ENCODE data around the gene CERS4. TPM values are rescaled to one million over a fixed set of nuclear protein-coding genes. Genes with fewer than 3 reads are reported as not detected.
"Not testable (repeated sequence)": the region's sequence is repeated elsewhere in the genome, so short reads cannot be mapped to it uniquely, and the experiment has no call there.

The CERS4 gene, protein sequence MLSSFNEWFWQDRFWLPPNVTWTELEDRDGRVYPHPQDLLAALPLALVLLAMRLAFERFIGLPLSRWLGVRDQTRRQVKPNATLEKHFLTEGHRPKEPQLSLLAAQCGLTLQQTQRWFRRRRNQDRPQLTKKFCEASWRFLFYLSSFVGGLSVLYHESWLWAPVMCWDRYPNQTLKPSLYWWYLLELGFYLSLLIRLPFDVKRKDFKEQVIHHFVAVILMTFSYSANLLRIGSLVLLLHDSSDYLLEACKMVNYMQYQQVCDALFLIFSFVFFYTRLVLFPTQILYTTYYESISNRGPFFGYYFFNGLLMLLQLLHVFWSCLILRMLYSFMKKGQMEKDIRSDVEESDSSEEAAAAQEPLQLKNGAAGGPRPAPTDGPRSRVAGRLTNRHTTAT
- polyA plus RNA-seq (ENCODE audit: insufficient read length), result 17.6 TPM

DNA sequence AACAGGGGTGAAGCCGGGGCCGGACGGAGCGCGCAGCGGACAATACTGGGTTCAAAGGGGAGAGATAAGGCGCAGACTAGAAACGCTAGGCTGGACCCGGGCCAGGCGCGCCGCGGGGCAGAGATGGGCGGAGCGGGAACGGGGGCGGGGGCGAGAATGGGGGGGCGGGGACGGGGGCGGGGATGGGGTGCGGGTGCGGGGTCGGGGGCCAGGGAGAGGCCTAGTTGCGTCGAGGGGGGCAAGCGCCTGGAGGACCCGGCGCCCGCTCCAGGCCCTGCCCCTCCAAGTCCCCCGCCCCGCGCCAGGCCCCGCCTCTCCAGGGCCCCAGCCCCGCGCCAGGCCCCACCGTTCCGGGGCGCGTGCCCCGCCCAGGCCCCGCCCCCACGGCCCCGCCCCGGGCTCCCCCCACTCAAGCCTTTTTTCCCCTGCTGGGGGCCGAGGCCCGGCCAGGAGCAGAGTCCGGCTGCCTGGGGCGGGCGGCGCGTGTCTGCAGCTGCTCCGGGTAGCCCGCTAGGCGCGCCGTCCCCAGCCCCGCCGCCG is at the start of gene CERS4:
Gene CERS4, plus strand, starts transcription at position 449 of the 540 bp plus-strand sequence. CDS start 41,707 bp downstream, outside the sequence.
- peak; percentile 69 for DNase-seq

DNA sequence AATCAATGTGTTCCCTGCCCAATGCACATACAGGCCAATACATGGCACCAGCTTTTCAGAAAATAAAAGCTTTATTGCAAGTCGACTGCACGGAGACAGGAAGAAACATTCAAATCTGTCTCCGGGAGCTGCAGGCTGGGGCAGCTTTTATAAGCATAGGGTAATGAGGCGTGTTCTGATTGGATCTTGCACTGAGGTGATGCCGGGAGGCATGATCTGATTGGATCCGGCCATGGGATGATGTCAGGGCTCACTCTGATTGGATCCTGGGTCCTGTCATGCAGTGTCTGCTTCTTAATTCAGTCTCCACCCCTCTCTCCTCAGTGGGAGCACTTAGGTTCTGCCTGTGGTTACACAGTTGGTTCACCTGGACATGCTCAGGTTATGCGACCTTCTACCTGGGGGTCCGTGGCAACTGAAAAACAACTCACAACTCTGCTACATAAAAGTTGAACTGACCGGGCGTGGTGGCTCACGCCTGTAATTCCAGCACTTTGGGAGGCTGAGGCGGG is 48.0 kb upstream of the CERS4 start:
- no peak for DNase-seq

DNA sequence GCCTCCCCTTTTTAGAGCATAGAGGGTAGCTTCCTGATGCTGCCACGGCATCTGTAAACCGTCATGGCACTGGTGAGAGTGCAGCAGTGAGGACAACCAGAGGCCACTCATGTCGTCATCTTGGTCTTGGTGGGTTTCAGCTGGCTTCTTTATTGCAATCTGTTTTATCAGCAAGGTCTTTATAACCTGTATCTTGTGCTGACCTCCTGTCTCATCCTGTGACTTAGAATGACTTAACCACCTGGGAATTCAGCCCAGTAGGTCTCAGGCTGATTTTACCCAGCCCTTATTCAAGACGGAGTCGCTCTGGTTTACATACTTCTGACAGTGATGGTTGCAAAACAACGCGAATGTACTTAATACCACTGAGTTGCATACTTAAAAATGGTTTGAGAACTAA is 45.4 kb upstream of the CERS4 start:
- DNase-seq, result no peak

DNA sequence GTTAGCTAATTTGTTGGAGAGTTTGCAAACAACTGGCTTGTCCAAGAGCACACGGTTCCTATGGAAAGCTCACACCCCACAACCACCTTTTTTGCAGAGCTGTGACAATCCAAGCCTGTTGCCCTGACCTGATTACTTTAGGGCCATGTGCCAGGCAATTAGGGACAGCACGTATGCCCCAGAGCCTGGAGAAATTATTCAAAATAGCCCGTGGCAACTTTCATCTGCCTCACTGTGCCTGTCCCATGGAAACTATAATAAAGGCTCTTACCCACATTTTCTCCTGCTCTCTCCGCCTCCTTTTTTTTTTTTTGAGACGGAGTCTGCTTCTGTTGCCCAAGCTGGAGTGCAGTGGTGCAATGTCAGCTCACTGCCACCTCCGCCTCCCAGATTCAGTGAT is 41.2 kb upstream of the CERS4 start:
- DNase-seq, result no peak

DNA sequence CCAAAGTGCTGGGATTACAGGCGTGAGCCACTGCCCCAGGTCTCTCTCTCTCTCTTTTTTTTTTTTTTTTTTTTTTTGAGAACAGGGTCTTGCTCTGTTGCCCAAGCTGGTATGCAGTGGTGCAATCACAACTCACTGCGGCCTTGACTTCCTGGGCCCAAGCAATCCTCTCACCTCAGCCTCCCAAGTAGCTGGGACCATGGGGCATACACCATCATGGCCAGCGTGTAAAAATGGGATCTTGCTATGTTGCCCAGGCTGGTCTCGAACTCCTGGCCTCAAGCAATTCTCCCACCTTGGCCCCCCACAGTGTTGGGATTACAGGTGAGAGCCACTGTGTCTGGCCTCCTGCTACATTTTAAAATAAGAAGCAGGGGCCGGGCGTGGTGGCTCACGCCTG is 40.6 kb upstream of the CERS4 start:
- no peak for DNase-seq

DNA sequence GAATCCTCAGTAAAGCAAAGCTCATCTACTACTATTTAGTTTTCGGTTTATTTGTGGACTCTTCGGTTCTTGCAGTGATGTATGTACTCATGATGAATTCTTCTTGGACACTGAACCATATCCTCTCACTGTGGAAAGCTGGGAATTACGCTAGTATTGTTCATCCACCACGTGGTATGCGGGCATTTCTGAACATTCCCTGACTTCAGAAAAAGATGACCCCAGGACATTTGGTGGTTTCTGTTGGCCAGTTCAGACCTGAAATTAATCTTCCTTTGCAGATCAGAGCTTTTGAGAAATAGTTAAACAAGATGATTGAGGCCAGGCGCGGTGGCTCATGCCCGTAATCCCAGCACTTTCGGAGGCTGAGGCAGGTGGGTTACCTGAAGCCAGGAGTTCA is 34.5 kb upstream of the CERS4 start:
- DNase-seq, result no peak

DNA sequence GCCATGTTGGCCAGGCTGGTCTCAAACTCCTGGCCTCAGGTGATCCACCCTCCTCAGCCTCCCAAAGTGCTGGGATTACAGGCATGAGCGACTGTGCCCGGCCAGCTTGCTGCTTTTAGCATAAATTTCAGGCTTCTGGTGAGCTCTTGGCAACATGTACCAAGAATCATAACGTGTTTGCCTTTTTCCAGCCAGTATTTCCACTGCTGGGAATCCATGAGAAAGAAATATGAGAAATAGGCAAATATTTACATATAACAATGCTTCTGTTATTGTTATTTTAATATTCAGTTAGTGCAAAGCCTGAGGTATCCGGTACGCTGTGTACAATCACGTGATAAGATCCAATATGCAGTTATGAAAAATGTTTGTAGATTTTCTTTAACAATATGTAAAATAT is 29.2 kb upstream of the CERS4 start:
- DNase-seq, result no peak

DNA sequence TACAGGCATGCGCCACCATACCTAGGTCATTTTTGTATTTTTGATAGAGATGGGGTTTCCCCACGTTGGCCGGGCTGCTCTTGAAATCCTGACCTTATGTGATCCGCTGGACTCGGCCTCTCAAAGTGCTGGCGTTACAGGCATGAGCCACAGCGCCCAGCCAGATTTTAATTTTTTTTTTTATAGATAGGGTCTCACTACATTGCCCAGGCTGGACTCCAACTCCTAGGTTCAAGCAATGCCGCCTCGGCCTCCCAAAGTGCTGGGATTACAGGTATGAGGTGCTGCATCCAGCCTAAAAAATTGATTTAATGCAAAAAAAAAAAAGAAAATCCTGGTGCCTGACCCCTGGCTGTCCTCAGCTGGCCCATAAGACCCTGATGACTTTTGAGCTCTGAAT is 24.9 kb upstream of the CERS4 start:
- no peak for DNase-seq

DNA sequence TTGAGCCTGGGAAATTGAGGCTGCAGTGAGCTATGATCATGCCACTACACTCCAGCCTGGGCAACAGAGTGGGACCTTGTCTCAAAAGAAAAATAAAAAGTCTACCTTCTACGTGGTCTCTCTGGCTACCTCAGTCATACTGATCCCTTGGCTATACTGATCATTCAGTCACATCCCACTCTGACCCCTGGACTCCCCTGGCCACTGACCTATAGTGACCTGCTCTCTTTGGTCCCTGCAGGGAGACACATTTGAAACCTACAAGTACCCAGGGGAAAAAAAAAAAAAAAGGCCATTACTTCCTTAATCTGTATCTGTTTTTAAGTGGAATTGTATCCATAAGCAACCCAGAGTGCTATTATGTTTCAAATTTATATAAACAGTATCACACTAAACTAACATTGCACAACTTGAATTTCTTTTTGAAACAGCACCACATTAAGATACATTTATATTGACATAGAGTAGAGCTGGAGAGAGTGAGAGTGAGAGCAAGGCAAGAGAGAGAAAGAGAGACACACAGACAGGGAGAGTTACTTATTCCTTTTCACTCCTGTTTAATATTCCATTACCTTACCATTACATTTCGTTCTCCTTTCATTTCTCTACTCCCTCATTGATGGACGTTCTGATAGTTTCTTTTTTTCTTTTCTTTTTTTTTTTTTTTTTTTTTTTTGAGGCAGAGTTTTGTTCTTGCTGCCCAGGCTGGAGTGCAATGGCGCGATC is 23.7 kb upstream of the CERS4 start:
- no peak for DNase-seq

DNA sequence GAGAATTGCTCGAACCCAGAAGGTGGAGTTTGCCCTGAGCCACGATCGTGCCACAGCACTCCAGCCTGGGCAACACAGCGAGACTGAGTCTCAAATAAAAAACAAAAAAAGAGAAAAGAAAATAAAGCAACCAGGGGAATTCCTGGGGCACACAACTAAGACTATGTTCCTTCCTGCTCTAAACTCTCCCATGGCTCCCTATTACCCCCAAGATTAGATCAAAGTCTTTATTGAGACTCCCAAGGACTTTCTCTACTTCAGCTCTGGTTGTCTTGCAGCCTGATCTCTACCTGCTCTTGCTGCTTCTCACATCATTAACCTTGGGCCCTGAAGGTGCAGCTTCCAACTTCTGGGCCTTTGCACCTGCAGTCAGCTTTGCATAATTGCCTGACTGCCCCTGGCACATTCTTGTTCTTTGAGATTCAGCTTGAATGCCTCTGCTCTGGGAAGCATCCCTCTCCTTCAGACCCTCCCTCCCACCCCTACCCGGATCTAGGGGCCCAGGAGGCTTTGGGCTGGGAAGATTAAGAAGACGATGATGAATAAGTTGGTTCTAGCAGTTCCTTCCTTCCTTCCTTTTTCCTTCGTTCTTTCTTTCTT is 16.8 kb upstream of the CERS4 start:
- no peak for DNase-seq

DNA sequence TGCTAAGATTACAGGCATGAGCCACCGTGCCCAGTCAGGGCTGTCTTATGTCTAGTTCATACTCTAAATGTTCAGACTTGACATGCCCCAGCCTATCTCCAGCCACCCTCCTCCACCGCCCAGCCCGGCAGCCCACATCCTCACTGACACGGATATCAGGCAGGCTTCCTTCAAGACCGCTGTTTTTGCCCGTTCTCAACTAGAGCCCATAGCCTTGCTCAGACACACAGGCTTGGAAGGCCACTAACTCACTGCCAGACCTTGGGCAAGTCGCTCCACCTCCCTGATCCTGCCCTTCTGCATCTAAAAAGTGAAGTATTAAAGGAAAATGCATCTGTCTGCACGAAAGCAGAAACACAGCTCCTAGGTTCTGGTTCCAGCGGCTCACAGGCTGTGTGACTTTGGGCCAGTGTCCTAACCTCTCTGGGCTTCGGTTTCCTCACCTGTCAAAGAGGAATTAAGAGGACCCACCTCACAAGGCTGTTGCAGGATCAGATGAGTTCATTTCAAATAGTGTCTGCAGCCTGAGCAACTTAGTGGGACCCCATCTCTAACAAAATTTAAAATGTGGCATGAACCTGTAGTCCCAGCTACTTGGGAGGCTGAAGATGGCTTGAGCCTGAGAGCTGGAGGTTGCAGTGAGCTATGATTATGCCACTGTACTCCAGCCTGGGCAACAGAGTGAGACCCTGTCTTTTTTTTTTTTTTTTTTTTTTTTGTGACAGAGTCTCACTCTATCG is 14.5 kb upstream of the CERS4 start:
- DNase-seq, result no peak

DNA sequence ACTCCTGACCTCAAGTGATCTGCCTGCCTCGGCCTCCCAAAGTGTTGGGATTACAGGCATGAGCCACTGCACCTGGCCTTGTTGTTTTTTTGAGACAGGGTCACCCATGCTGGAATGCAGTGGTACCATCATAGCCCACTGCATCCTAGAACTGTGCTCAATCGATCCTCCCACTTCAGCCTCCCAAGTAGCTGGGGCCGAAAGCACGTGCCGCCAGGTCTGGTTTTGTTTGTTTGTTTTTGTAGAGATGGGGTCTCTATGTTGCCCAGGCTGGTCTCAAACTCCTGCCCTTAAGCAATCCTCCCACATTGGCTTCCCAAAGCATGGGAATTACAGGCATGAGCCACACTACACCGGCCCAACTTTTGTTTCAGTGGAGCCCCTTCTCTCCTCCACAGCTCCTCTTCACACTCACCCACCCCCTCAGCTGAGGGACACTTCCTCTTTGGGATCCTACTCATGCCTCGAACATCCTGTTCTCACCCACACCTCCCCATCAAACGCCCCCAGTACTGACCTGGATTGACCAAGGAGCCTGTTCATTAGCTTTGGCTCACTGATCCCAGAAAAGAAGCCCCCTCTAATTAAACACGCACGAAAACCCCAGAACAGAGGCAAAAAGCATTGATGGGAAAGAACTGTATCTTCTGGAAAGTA is 12.8 kb upstream of the CERS4 start:
- no peak for DNase-seq

DNA sequence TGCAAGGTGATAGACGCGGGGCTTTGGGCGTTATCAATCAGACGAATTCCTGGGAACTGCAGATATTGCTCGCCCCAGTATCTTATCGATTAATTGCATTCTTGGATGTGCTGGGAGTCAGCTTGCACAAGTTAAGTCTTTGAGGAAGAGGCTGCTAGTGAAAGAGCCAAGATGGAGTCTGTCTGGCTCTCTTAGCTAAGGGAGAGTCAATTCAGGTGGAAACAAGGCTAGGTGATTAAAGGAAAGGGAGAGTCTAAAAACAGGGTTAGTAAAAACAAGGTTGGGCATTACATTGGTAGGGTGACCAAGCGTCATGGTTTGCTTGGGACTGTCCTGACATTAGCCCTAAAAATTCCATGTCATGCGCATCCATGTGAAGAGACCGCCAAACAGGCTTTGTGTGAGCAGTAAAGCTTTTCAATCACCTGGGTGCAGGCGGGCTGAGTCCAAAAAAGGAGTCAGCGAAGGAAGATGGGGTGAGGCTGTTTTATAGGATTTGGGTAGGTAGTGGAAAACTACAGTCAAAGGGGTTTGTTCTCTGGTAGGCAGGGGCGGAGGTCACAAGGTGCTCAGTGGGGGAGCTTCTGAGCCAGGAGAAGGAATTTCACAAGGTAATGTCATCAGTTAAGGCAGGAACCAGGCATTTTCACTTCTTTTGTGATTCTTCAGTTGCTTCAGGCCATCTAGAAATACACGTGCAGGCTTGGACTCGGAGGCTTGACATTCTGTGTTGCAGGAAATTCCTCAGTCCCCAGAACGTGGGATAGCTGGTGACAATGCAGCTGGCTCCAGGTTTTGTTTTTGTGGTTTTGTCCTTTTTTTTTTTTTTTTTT is 5.7 kb upstream of the CERS4 start:
- not testable (repeated sequence) for DNase-seq

DNA sequence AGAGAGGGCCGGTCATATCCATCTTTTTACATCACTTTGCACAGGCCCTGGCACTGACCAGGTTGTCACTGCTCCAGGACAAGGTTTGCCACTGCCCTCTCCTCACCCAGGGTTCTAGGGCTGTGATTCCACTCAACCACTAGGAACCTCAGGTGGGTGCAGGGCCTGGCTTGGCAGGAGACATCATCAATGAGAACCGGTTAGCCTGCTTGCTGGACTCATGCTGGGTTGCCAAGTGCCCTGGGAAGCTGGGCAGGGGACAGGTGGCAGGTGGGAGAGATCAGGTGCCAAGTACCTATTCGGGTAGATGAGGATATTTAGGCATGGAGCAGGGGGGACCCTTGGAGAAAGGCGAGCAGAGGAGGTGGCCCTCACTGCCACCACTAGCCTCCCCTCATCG is 4.2 kb upstream of the CERS4 start:
- DNase-seq, result no peak

DNA sequence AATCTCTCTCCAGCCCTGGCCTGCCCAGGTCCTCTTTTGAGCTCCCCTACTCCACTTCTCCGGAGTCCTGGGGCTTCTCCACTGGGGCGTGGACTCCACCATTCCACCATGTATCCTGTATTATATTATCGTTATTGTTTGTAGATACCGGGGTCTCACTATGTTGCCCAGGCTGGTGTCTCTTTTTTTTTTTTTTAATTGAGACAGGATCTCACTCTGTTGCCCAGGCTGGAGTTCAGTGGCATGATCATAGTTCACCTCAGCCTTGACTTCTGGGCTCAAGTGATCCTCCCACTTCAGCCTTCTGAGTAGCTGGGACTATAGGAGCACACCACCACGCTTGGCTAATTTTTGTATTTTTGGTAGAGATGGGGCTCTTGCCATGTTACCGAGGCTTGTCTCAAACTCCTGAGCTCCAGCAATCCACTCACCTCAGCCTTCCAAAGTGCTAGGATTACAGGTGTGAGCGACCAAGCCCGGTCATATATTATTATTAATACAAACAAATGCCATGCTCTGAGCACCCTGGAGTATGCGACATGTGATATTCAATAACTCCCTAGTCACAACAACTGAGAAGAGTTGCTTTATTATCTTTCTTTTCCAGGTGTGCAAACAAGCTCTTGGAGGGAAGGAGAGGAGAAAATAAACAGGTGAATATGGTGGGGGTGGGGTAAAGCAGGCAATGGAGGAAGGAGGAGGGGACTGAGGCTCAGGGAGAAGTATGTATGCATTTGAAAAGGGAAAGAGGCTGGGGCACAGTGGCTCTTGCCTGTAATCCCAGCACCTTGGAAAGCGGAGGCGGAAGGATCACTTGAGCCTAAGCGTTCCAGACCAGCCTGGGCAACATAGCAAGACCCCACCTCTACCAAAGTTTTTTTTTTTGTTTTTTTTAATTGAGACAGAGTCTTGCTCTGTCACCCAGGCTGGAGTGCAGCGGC is 2.8 kb upstream of the CERS4 start:
- no peak for DNase-seq

DNA sequence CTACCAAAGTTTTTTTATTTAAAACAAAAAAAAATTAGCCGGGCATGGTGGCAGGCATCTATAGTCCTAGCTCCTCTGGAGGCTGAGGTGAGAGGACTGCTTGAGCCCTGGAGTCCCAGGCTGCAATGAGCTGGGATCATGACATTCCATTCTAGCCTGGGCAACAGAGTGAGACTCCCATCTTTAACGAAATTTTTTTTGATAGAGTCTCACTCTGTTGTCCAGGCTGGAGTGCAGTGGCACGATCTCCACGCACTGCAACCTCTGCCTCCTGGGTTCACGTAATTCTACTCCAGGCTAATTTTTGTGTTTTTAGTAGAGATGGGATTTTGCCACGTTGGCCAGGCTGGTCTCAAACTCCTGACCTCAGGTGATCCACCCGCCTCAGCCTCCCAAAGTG is 1.8 kb upstream of the CERS4 start:
- DNase-seq, result not testable (repeated sequence)

DNA sequence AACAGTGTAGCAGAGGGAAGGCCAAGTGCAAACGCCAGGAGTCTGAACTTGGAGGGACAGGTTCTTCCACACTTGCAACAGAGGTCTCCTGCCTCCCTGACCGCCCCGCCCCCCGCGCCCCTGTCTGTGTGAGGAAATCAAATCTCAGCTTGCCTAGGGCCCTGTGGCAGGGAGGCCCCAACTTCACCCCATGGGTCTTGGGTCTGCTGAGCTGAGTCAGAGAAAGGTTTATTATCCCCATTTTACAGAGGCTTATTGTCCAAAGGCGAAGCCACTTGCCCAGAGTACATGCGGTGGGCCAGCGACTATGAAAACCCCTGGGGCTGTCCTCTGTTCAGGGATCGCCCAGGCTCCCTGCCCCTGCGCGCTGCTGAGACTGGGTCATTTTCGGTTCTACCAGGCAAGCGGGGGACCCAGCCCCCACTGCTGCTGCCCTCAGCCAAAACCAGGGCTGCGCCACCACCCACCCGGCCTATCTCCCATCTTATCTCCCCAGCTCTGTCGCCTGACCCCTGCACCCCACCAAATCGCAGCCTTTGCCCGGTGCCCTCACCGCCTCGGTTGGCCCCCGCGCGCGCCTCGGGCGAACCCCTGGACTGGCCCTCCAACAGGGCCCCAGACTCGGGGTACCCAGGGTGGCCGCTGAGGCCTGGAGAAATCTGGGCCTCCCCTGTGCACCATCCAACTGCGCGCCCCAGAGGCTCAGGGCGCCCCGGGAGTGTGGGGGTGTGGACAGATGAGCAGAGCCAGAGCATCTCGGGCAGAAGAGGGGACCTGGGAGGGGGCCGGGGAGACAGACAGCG is 850 bp upstream of the CERS4 start:
- no peak for DNase-seq

DNA sequence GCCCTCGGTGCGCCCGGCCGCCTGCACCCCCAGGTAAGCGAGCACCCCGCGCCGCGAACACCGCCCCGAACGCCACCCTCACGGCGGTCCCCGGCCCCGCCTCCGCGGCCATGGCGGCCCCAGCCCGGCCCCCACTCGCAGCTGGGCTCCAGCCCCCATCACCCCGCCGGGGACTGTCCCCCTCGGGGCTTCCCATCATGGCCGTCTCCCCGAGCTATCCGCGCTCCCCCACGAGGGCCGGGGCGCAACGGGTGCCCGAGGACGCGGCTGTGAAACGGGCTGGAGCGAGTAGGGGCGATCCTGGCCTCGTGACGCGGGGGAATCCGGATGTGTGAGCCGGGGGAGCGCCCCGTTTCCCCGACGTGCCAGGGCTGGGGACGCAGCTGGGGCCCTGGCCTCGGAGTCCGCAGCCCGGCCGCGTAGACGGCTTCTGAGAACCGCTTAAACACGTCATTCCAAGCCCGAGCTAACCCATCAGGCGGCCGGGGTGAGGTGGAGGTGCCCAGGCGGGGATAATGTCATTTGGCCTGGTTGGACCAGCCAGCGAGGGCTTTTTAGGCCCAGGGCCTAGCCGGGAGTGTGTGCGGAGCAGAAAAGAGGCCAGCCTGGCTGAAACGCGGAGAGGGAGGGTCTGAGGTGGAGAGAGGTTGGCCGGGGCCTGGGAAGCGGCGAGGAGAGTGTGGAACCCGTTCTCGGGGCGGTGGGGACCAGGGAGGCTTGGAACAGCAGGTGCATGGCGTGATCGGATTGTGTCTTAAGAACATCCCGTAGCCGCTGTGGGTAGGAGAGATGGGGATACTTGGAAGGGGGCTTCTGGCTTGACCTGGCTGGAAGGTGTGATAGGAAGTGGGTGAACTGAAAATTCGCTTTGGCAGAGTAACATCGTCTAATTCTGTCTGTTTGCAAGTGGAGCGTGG is 550 bp downstream of the CERS4 start:
- peak; percentile 49 for DNase-seq

Measured in hindlimb muscle (tissue), 1 donor.